GM12878 (cell line): ENCODE data around the gene SDK2. TPM values are rescaled to one million over a fixed set of nuclear protein-coding genes. Genes with fewer than 3 reads are reported as not detected.

Experiments
- ATAC-seq: fragments of 200-7000 bp; cut with Tn5 transposase; 3 replicates; pipeline ENCODE4 v1.9.1; 2020; ENCODE audit warnings: mild to moderate bottlenecking, moderate library complexity
- BruUV-seq: library from RNA; stranded (reverse); fragments of 400-500 nt; replicated peaks from 2 replicates; lab custom pipeline; 2021; lab: Mats Ljungman, UMichigan
- CTCF ChIA-PET: fragments of 300-600 bp; sonication (Branson Sonifier 250); formaldehyde crosslinking; extraction: SDS; loops from one replicate; lab custom pipeline; 2021; ENCODE audit warnings: inconsistent platforms; lab: Yijun Ruan, JAX
- POLR2A ChIA-PET: fragments of 350-600 bp; formaldehyde crosslinking; extraction: SDS; loops from one replicate; lab custom pipeline; 2021; ENCODE audit warnings: inconsistent platforms; lab: Charles Lee
- RAD21 ChIA-PET: fragments of 300-600 bp; sonication (Branson Sonifier 250); formaldehyde crosslinking; loops from one replicate; lab custom pipeline; 2023; ENCODE audit warnings: antibody characterized with exemption; ENCODE audit not compliant: unreplicated experiment; lab: Charles Lee
- SMC1A ChIA-PET: fragments of 300-600 bp; sonication (Branson Sonifier 250); formaldehyde crosslinking; loops from one replicate; lab custom pipeline; 2023; ENCODE audit not compliant: unreplicated experiment, uncharacterized antibody; lab: Charles Lee
- DNase-seq: peaks from one replicate; pipeline ENCODE4 v3.0.0-alpha.2; 2011; ENCODE audit warnings: low read depth, low spot score
- FAIRE-seq: peaks from 3 replicates; lab custom pipeline; 2011; peaks lifted over from hg19 to GRCh38; lab: Jason Lieb, UNC
- H2AFZ ChIP-seq: 2 replicates; pipeline ENCODE4 v1.6.0; 2011; ENCODE audit warnings: low read depth, low read length, control low read depth; ENCODE audit not compliant: control insufficient read depth
- H3K27ac ChIP-seq: 2 replicates; pipeline ENCODE4 v1.5.1; 2011; ENCODE audit warnings: control low read depth; ENCODE audit not compliant: control insufficient read depth, insufficient read depth
- H3K27me3 ChIP-seq, 2 experiments: replicated peaks in 1 of 2; 2 replicates each; pipeline versions ENCODE4 v1.6.0 to v1.6.1; 2011; ENCODE audit warnings: low read length in 1 of 2; ENCODE audit not compliant: control insufficient read depth in 2 of 2, insufficient read depth in 2 of 2
- H3K36me3 ChIP-seq, 2 experiments: 2 replicates each; pipeline ENCODE4 v1.5.1; 2011; ENCODE audit warnings: low read length in 1 of 2; ENCODE audit not compliant: control insufficient read depth in 2 of 2, insufficient read depth in 2 of 2
- H3K4me1 ChIP-seq: 2 replicates; pipeline ENCODE4 v1.6.1; 2011; ENCODE audit warnings: mild to moderate bottlenecking, low read length, moderate library complexity, mixed read lengths; ENCODE audit not compliant: control insufficient read depth, insufficient read depth
- H3K4me2 ChIP-seq: 2 replicates; pipeline ENCODE4 v1.6.0; 2011; ENCODE audit warnings: control low read depth; ENCODE audit not compliant: control insufficient read depth, insufficient read depth
- H3K4me3 ChIP-seq: fragments of 200-600 bp; sonication (generic); 2 replicates; pipeline ENCODE4 v1.5.1; 2016
- H3K79me2 ChIP-seq: 2 replicates; pipeline ENCODE4 v1.6.0; 2011; ENCODE audit warnings: low read length; ENCODE audit not compliant: control insufficient read depth, insufficient read depth
- H3K9ac ChIP-seq: 2 replicates; pipeline ENCODE4 v1.8.0; 2011; ENCODE audit warnings: low read length, control low read depth, mixed read lengths; ENCODE audit not compliant: control insufficient read depth, insufficient read depth
- H3K9me3 ChIP-seq: replicated peaks from 3 replicates; pipeline ENCODE4 v1.5.1; 2011; ENCODE audit warnings: mild to moderate bottlenecking, low read length; ENCODE audit not compliant: control insufficient read depth, insufficient read depth
- H4K20me1 ChIP-seq: 2 replicates; pipeline ENCODE4 v1.6.0; 2011; ENCODE audit not compliant: control insufficient read depth, insufficient read depth
- CTCF ChIP-seq, 3 experiments: IDR thresholded peaks in 2 of 3; conservative IDR thresholded peaks in 1 of 3; 2 replicates each; pipeline ENCODE4 v1.5.1; 2011; ENCODE audit warnings: low read depth in 3 of 3, low read length in 3 of 3, mild to moderate bottlenecking in 3 of 3, control low read depth in 2 of 3, moderate library complexity in 2 of 3, inconsistent platforms in 1 of 3, mixed read lengths in 1 of 3; ENCODE audit not compliant: control insufficient read depth in 2 of 3, insufficient read depth in 1 of 3; ENCODE audit errors: extremely low read depth in 1 of 3
- DPF2 ChIP-seq: fragments of 450-650 bp; IDR thresholded peaks from 2 replicates; pipeline ENCODE4 v1.6.1; 2017; ENCODE audit warnings: mild to moderate bottlenecking
- EZH2 ChIP-seq: IDR thresholded peaks from 2 replicates; pipeline ENCODE4 v1.6.1; 2012; ENCODE audit warnings: low read depth, mild to moderate bottlenecking, control low read depth, inconsistent platforms, low read length, borderline replicate concordance; ENCODE audit not compliant: control insufficient read depth
- NFYA ChIP-seq: IDR thresholded peaks from 2 replicates; pipeline ENCODE4 v1.6.1; 2011; ENCODE audit warnings: low read depth, mild to moderate bottlenecking, low read length, improper control_type of control experiment, borderline replicate concordance
- PAX5 ChIP-seq: IDR thresholded peaks from 2 replicates; pipeline ENCODE4 v1.6.1; 2011; ENCODE audit warnings: low read depth, low read length, borderline replicate concordance
- POLR2AphosphoS5 ChIP-seq: IDR thresholded peaks from 2 replicates; pipeline ENCODE4 v1.6.1; 2011; ENCODE audit warnings: mild to moderate bottlenecking, low read length, inconsistent platforms
- RAD21 ChIP-seq: IDR thresholded peaks from 2 replicates; pipeline ENCODE4 v1.6.1; 2011; ENCODE audit warnings: mild to moderate bottlenecking, low read depth, low read length, moderate library complexity; ENCODE audit not compliant: insufficient read depth
- SUZ12 ChIP-seq: fragments of 200-600 bp; sonication (generic); IDR thresholded peaks from one replicate; pipeline ENCODE4 v1.6.1; 2018; ENCODE audit warnings: antibody characterized with exemption, mild to moderate bottlenecking; ENCODE audit not compliant: unreplicated experiment
- ZBTB40 ChIP-seq: fragments of 450-650 bp; IDR thresholded peaks from 2 replicates; pipeline ENCODE4 v1.6.1; 2016; ENCODE audit warnings: mild to moderate bottlenecking, moderate library complexity, borderline replicate concordance
- ZNF384 ChIP-seq: IDR thresholded peaks from 2 replicates; pipeline ENCODE4 v1.6.1; 2012; ENCODE audit warnings: low read depth, mild to moderate bottlenecking, low read length, improper control_type of control experiment, borderline replicate concordance
- WGBS: methylation state at CpG from one replicate; pipeline ENCODE4 v1.1.6; 2016; ENCODE audit warnings: low lambda C conversion rate; ENCODE audit not compliant: insufficient replicate concordance, insufficient coverage; ENCODE audit errors: missing lambda C conversion rate; 5-methylcytosine and 5-hydroxymethylcytosine counted together
- in situ Hi-C: fragments of 300-500 bp; cut with MboI; formaldehyde crosslinking; loops from 9 replicates; pipeline ENCODE4 v1.14.3; 2018; ENCODE audit warnings: mixed read lengths
- intact Hi-C: fragments of 100-400 bp; cut with micrococcal nuclease; formaldehyde crosslinking; loops from one replicate; pipeline ENCODE4 v1.14.2; 2022; ENCODE audit not compliant: unreplicated experiment
- polyA plus RNA-seq, 11 experiments: library from polyadenylated mRNA; depleted of rRNA in 4 of 11; unstranded in 6 of 11; stranded (reverse) in 5 of 11; fragments of >200 nt; fragmentation: Nextera tagmentation in 4 of 11; fragmentation: Illumina TruSeq in 1 of 11; extraction: Ambion mirVana in 4 of 11; extraction: Trizol in 1 of 11; gene quantifications; 1 replicate in 1 of 11; 2 replicates in 10 of 11; pipeline versions ENCODE4 v1.2.1 to v1.2.3, GENCODE V29; 2011 to 2016; ENCODE audit warnings: inconsistent platforms in 2 of 11, missing spikeins in 2 of 11, low read depth in 1 of 11
- total RNA-seq, 4 experiments: library from RNA; depleted of rRNA in 3 of 4; stranded (reverse); fragments of >200 nt in 3 of 4; fragmentation: Illumina TruSeq in 1 of 4; extraction: Trizol in 1 of 4; gene quantifications; 2 replicates each; pipeline versions ENCODE4 v1.2.1 to v1.2.3, GENCODE V29; 2013 to 2021
- TF ChIP-seq, protein P1 (sequence below): fragments of 450-650 bp; IDR thresholded peaks from 2 replicates; pipeline ENCODE4 v1.6.1; 2017; ENCODE audit warnings: antibody characterized with exemption, mild to moderate bottlenecking, moderate library complexity

SDK2 gene
- total and polyA plus RNA-seq, 10 of the 15 experiments (the other 5 are each of a cell fraction or from before 2014, with no cell fraction given), result 0.03 to 0.08 (median 0.03) TPM; not detected in 7

DNA sequence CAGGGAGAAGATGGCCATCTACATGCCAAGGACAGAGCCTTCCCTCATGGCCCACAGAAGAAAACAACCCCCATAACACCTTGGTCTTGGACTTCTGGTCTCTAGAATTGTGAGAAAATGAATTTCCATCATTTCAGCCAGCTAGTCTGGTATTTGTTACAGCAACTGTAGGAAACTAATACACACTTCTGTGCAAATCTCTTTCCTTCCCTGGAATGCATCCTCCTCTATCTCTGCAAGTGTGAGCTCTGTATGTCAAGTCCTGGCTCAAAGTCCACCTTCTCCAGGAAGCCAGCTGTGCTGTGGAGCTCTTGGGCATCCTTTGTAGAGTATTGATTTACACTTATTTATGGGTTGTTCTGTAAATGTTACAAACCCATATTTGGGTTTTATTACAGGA, 89.7 kb downstream of the SDK2 start (continued):
- TF ChIP-seq POLR2AphosphoS5 (no peak), EZH2 (no peak), CTCF (IDR thresholded peaks at IDR 0.05 in 2 of 3, conservative IDR thresholded peaks at IDR 0.05 in 1 of 3; ENCODE audit: control insufficient read depth in 2 of 3, extremely low read depth in 1 of 3, insufficient read depth in 1 of 3, low read depth in 3 of 3, low read length in 3 of 3) (no peak), SUZ12 (no peak), ZNF384 (no peak), RAD21 (no peak)
- TF ChIP-seq, protein P1, sequence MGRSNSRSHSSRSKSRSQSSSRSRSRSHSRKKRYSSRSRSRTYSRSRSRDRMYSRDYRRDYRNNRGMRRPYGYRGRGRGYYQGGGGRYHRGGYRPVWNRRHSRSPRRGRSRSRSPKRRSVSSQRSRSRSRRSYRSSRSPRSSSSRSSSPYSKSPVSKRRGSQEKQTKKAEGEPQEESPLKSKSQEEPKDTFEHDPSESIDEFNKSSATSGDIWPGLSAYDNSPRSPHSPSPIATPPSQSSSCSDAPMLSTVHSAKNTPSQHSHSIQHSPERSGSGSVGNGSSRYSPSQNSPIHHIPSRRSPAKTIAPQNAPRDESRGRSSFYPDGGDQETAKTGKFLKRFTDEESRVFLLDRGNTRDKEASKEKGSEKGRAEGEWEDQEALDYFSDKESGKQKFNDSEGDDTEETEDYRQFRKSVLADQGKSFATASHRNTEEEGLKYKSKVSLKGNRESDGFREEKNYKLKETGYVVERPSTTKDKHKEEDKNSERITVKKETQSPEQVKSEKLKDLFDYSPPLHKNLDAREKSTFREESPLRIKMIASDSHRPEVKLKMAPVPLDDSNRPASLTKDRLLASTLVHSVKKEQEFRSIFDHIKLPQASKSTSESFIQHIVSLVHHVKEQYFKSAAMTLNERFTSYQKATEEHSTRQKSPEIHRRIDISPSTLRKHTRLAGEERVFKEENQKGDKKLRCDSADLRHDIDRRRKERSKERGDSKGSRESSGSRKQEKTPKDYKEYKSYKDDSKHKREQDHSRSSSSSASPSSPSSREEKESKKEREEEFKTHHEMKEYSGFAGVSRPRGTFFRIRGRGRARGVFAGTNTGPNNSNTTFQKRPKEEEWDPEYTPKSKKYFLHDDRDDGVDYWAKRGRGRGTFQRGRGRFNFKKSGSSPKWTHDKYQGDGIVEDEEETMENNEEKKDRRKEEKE, result no peak

- no peaks in the 10 kb centered on the region for H4K20me1 ChIP-seq
- ChIA-PET RAD21 (no interaction called here), CTCF (no interaction called here), POLR2A (no interaction called here), SMC1A (no interaction called here)
- no peaks in the 10 kb centered on the region for H3K36me3 ChIP-seq
- intact Hi-C loops, result no loop called here
- 5% methylated on average over 2 of the region's 2 CpGs for whole genome bisulfite sequencing
- no peaks in the 10 kb centered on the region for H3K9me3 ChIP-seq
- H3K9ac ChIP-seq, result no peak overlapping the region
- H3K27me3 ChIP-seq, result no peaks in the 10 kb centered on the region; a peak in 3 of 4 replicates
- no peak for ATAC-seq
- H3K4me2 ChIP-seq, result no peak overlapping the region
- H2AFZ ChIP-seq, result no peak overlapping the region
- no peak overlapping the region for H3K4me3 ChIP-seq
- no TSS peak for BruUV-seq
- in situ Hi-C loops, result no loop called here
- no peak for FAIRE-seq
- DNase-seq, result no peak
- no peak overlapping the region for H3K27ac ChIP-seq
- H3K4me1 ChIP-seq, result no peaks in the 10 kb centered on the region
- no peaks in the 10 kb centered on the region for H3K79me2 ChIP-seq
- no peak for TF ChIP-seq PAX5
- TF ChIP-seq NFYA, result no peak
- no peak for TF ChIP-seq DPF2
- no peak for TF ChIP-seq ZBTB40
Measured at GRCh38 chr17:73553311-73553710, 90.9 kb downstream of the SDK2 start.
